Ectodermal cell (in vitro differentiated cells): ENCODE results near the gene TJP3.
A peak's percentile ranks its signal among the peaks of the same experiment; 100 is the strongest.

Source experiments
- H3K27ac ChIP-seq: 2 replicates; pipeline ENCODE4 v1.7.0; 2013; ENCODE audit warnings: mild to moderate bottlenecking, low read depth, low read length; ENCODE audit not compliant: insufficient read depth, poor library complexity, severe bottlenecking
- H3K27me3 ChIP-seq: 2 replicates; pipeline ENCODE4 v1.7.0; 2013; ENCODE audit warnings: mild to moderate bottlenecking, low read length; ENCODE audit not compliant: insufficient read depth, control insufficient read depth, poor library complexity, severe bottlenecking
- H3K36me3 ChIP-seq: one replicate; pipeline ENCODE4 v1.7.0; 2013; ENCODE audit warnings: low read length; ENCODE audit not compliant: control insufficient read depth, insufficient read depth
- H3K4me1 ChIP-seq: one replicate; pipeline ENCODE4 v1.7.0; 2013; ENCODE audit warnings: low read length; ENCODE audit not compliant: control insufficient read depth, insufficient read depth
- H3K4me3 ChIP-seq: 2 replicates; pipeline ENCODE4 v1.7.0; 2013; ENCODE audit warnings: low read depth, low read length, control low read depth; ENCODE audit not compliant: insufficient read depth
- H3K9me3 ChIP-seq: 2 replicates; pipeline ENCODE4 v1.7.0; 2013; ENCODE audit warnings: mild to moderate bottlenecking, low read length, moderate library complexity; ENCODE audit not compliant: control insufficient read depth
- WGBS, 2 experiments: methylation state at CpG; one replicate each; pipeline ENCODE4 v1.1.7; 2013; ENCODE audit warnings: missing lambda C conversion rate in 2 of 2; 5-methylcytosine and 5-hydroxymethylcytosine counted together

Gene TJP3

DNA sequence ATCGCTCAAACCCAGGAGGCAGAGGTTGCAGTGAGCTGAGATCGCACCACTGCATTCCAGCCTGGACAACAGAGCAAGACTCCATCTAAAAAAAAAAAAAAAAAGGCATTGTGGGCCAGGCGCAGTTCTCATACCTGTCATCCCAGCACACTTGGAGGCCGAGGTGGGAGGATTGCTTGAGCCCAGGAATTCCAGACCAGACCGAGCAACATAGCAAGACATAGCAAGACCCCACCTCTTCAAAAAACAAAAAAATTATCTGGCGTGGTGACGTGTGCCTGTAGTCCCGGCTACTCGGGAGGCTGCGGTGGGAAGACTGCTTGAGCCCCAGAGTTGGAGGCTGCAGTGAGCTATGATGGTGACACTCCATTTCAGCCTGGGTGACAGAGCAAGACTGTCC, 25.9 kb upstream of the TJP3 start:
- H3K4me3 ChIP-seq: no peak overlapping the region
- H3K27me3 ChIP-seq: no peaks in the 10 kb centered on the region
- WGBS, 2 experiments: 91 to 92% methylated on average over 10 of the region's 10 CpGs
- peaks cover 4% of the 10 kb centered on the region for H3K4me1 ChIP-seq
- H3K27ac ChIP-seq: no peak overlapping the region
- peaks cover 5% of the 10 kb centered on the region for H3K36me3 ChIP-seq
- H3K9me3 ChIP-seq: no peaks in the 10 kb centered on the region

- no peak overlapping the region for H3K4me3 ChIP-seq
- WGBS, 2 experiments: 76% methylated on average over 17 of the region's 17 CpGs
- H3K4me1 ChIP-seq: peaks cover 9% of the 10 kb centered on the region
- H3K27ac ChIP-seq: no peak overlapping the region
- H3K9me3 ChIP-seq: no peaks in the 10 kb centered on the region
- no peaks in the 10 kb centered on the region for H3K27me3 ChIP-seq
- peaks cover 5% of the 10 kb centered on the region for H3K36me3 ChIP-seq
These were observed 25.3 kb upstream of the TJP3 start for GRCh38 chr19:3682741-3683404.

DNA sequence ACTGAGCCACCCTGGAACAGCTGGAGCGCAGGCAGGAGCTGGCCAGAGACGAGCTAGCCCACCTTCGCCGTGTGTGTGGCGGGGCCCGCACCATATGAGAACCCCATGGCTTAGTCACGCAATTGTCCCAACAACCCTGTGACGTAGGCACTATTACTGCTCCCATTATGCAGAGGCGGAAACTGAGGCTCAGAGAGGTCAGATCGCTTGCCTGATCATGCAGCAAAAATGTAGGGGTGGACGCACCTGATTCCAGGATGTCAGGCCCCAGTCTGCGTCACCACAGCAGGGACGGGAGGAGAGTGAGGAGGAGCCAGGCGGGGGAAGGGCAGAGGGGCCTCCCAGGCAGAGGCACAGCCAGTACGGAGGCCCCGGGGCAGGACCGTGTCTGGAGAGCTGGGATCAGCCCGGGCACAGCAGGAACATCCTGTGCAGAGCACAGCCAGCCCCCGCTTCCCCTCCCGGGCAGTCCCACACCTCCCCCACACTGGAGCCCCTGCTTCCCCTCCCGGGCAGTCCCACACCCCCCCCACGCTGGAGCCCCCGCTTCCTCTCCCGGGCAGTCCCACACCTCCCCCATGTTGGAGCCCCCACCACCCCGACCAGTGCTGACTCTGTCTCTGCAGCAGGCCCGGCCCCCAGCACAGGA, 24.7 kb upstream of the TJP3 start:
- no peaks in the 10 kb centered on the region for H3K9me3 ChIP-seq
- no peaks in the 10 kb centered on the region for H3K27me3 ChIP-seq
- 58 to 67% methylated on average over 24 to 25 of the region's 26 CpGs for WGBS, 2 experiments
- peaks cover 5% of the 10 kb centered on the region for H3K36me3 ChIP-seq
- H3K4me1 ChIP-seq: peaks cover 15% of the 10 kb centered on the region
- no peak overlapping the region for H3K4me3 ChIP-seq
- H3K27ac ChIP-seq: no peak overlapping the region

GRCh38 chr19:3684054-3684816, 23.9 kb upstream of the TJP3 start:
- H3K9me3 ChIP-seq: no peaks in the 10 kb centered on the region
- H3K27me3 ChIP-seq: no peaks in the 10 kb centered on the region
- peaks cover 18% of the 10 kb centered on the region for H3K4me1 ChIP-seq
- 87 to 88% methylated on average over 23 of the region's 23 CpGs for WGBS, 2 experiments
- no peak overlapping the region for H3K4me3 ChIP-seq
- H3K36me3 ChIP-seq: peaks cover 5% of the 10 kb centered on the region
- no peak overlapping the region for H3K27ac ChIP-seq

DNA sequence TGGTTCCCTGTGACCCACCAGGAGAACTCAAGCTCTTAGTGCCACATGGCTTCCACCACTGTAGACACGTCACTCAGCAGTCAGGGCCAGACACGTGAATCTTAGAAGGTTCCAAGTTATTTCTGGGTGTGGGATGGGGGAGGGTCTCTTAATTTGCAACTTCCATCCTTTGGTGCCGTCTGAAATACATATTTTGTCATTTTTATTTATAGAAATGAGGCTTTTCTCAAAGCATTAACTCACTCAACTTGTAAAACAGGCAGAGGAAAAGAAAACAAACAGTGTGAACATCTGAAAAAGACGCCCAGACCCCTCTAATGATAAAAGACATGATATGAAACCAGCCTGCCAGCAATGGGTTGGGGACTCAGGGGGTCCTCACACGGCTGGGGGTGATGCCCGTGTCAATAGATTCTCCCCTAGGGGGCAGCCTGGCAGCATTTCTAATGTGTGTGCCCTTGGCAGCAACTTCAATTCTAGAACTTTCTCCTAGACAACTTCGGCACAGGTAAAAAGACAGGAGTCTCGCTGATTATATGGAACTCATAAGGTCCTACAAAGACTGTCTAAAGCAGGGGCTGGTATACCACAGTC, 23.3 kb upstream of the TJP3 start:
- peaks cover 5% of the 10 kb centered on the region for H3K36me3 ChIP-seq
- WGBS, 2 experiments: 96 to 97% methylated on average over 7 of the region's 8 CpGs
- H3K27me3 ChIP-seq: no peaks in the 10 kb centered on the region
- H3K9me3 ChIP-seq: no peaks in the 10 kb centered on the region
- H3K4me3 ChIP-seq: no peak overlapping the region
- peaks cover 18% of the 10 kb centered on the region for H3K4me1 ChIP-seq
- H3K27ac ChIP-seq: no peak overlapping the region

GRCh38 chr19:3687393-3687773, 20.8 kb upstream of the TJP3 start:
- Histone ChIP-seq H3K4me3 (no peak overlapping the region), H3K4me1 (peaks cover 18% of the 10 kb centered on the region), H3K36me3 (peaks cover 5% of the 10 kb centered on the region), H3K27ac (no peak overlapping the region), H3K27me3 (no peaks in the 10 kb centered on the region), H3K9me3 (no peaks in the 10 kb centered on the region)
- WGBS, 2 experiments: 82 to 83% methylated on average over 12 of the region's 12 CpGs

- peak overlapping the region; percentile 19 for H3K4me3 ChIP-seq
- H3K27me3 ChIP-seq: no peaks in the 10 kb centered on the region
- H3K9me3 ChIP-seq: no peaks in the 10 kb centered on the region
- 29 to 32% methylated on average over 55 of the region's 55 CpGs for WGBS, 2 experiments
- peaks cover 16% of the 10 kb centered on the region for H3K4me1 ChIP-seq
- peaks cover 5% of the 10 kb centered on the region for H3K36me3 ChIP-seq
- H3K27ac ChIP-seq: no peak overlapping the region
These were observed 20.1 kb upstream of the TJP3 start for GRCh38 chr19:3687774-3688706.

- H3K27ac ChIP-seq: no peak overlapping the region
- no peaks in the 10 kb centered on the region for H3K9me3 ChIP-seq
- H3K4me1 ChIP-seq: peaks cover 14% of the 10 kb centered on the region
- 95 to 96% methylated on average over 31 of the region's 31 CpGs for WGBS, 2 experiments
- H3K4me3 ChIP-seq: no peak overlapping the region
- no peaks in the 10 kb centered on the region for H3K27me3 ChIP-seq
- H3K36me3 ChIP-seq: no peaks in the 10 kb centered on the region
These were observed 17.4 kb upstream of the TJP3 start for GRCh38 chr19:3690551-3691371.

DNA sequence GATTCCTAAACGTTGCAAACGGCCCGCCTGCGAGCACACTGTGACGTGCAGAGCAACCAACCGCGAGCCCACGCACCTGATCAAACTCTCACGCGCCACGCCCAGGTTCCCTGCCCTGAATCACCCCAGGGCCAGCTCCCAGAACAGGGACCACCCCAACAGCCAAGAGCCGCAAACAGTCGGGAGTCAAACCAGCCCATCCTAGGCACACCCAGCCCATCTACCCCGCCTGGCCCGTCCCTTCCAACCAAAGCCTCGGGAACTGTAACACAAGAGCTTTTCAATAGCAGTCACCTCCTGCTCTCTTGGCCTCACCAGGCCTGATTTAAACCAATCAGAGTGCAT, 16.8 kb upstream of the TJP3 start:
- no peaks in the 10 kb centered on the region for H3K36me3 ChIP-seq
- H3K9me3 ChIP-seq: no peaks in the 10 kb centered on the region
- WGBS, 2 experiments: 93 to 94% methylated on average over 16 of the region's 16 CpGs
- peaks cover 14% of the 10 kb centered on the region for H3K4me1 ChIP-seq
- H3K27ac ChIP-seq: no peak overlapping the region
- H3K4me3 ChIP-seq: no peak overlapping the region
- no peaks in the 10 kb centered on the region for H3K27me3 ChIP-seq
